Activated CD4-positive, alpha-beta T cell treated with anti-CD3 and anti-CD28 coated beads, Interleukin-2, amount 50 U/mL, for 4 hours (primary cell): ENCODE data around the gene MAPK10.
"Not testable (repeated sequence)": the region's sequence is repeated elsewhere in the genome, so short reads cannot be mapped to it uniquely, and the experiment has no call there.

Experiments
- DNase-seq, 2 experiments: peaks; one replicate each; pipeline ENCODE4 v3.0.0-alpha.2; 2020

Gene MAPK10

DNA sequence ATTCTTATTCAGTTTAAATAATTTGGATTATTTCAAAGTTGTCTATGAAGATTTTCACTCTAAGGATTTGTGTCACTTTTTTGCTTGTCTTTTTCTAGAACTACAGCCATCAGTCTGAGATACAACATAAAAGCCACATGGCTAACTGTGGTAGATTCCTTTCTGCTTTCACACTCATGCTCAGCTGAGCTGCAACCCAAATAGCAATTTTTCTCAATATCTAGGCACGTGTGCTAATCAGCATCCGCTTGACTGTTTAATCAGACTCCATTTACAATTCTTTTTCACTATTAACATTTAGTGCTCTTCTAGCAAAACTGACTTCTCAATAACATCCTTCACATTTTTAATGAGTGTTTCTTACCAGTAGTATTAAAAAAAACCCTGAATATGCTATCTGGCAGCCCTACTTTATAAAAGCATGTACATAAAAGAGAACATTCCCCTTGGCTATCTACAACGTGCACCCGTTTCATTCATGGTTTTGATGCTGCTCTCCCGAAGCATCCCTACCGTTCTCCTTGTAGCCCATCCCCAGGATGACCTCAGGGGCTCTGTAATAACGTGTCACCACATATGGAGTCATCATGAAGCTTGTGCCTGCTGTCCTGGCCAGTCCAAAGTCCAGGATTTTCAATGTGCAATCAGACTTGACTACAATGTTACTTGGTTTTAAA, 259.2 kb downstream of the MAPK10 start:
- no peak for DNase-seq

DNA sequence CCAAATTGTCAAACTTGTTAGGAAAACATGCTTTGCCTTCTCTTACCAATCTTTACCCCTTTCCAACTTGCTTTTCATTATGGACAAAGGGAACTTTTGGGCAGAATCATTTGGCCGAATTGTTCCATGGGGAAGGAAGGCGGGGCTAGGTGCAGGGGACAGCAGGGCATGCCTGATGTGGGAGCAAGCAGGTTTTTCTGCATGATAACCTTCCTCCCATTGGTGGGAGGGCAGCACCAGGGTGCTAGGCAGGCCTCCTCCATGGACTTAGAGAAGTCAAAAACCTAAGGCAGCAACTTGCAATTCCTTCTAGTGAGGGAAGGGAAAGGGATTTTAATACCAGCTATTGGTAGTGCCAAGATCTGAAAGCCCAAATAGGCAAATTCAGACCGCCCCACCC, 260.5 kb downstream of the MAPK10 start:
- DNase-seq = no peak

DNA sequence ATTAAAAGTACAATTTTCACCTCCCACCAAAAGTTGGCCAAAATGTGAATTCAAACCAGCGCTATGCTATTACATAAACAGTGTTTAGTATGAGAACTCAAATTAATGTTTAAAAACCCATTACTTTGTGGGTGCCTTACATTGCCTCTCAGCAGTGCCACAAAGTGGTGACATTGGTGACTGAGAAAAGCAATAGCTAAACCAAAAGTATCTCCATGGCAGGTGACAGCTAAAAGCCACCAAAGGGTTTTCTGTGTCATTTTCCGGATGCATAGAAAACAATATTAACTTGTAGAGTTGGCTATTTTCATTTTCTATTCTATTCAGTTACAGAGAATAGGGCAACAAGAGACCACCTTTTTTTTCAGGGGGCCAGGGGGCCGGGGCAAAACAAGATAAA, 261.2 kb downstream of the MAPK10 start:
- DNase-seq = no peak

DNA sequence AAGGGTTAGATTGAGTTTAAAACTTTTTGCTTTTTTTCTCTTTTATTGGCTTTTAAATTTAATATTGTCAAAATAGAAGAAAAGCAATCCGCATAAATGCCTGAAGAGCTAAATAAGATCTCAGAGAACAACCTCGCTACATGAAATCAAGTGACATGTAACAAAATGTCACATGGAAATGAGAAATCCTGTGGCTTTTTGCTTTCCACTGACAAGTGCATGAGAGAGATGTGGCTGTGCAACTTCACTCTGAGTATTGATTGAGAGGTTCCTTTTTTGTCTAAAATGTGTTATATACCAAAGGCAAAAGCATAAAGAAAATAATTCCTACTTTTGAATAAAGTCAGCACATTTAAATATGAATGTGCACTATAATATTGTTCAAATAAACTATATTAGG, 263.5 kb downstream of the MAPK10 start:
- DNase-seq = no peak

DNA sequence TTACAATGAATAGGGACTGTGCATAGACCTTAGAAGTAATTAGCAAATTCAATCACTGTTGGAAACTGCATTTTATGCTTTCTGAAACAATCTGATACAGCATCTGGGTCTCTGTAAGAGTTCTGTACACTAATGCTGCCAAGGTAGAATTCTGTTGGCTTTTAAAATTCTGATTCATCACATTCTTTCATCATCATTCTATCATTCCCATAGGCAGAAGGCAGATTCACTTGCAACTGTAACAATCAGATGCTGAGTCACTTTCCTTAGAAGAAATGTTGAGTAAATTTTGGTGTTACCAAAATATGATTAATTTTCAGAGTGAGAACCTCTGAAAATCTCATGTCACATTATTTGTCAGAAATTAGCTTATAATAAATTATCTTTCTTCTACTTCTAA, 267.2 kb downstream of the MAPK10 start:
- DNase-seq = no peak

DNA sequence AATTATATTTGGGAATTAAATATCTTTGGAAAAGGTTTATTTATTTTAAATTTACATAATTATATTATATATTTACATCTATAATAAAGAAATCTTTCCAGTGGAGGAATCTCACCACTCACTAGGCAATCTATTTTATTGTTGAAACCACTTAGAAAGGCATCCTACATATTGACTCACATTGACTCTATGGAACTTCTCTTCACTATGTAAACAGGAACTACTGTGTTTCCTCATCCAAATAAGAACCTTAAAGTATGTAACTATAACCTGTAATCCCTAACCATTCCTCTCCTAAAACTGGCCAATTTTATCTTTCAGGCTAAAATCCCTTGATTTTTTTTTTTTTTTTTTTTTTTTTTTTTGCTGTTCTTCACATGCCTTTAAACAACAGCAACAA, 268.7 kb downstream of the MAPK10 start:
- DNase-seq = no peak

DNA sequence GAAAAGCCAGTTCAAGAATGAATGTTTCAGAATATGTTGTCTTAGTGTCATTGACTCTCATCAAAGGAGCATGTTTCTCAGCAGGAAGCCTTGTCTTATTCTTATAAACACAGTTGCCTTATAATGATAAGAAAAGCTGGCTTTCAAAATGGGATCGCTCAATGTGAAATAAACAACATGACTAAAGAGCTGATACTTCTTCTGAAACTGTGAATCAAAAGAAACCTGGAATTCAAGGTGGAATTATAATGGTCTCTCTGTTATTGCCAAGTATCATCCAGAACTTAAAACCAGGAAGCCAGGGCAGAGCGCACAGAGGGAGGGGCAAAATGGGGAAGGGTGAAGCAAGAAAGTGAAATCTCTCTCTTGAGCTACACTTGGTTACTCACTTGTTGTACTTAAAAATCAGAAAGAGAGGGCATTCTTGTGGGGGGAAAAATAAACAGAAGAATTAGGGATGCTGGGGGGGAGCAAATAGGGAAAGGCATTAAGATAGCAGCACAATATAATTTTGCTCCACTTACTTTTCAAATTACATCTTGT, 270.0 kb downstream of the MAPK10 start:
- no peak for DNase-seq

DNA sequence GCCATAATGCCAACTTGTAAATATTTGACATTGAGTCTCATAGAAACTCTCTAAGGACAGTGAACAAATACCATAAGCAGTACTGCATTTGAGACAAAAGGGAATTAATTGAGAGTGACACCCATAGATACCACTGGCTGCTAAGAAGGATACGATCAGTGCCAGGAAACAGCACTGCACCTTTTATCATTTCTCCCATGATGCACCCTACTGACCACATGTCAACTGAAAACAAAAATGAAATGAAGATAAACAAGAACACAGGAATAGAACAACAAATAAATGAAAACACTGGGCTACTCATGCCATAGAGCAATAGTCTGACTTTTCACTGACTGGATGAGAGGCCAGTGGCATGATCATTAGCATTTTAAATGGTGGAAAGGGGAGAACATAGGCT, 270.8 kb downstream of the MAPK10 start:
- DNase-seq = no peak

DNA sequence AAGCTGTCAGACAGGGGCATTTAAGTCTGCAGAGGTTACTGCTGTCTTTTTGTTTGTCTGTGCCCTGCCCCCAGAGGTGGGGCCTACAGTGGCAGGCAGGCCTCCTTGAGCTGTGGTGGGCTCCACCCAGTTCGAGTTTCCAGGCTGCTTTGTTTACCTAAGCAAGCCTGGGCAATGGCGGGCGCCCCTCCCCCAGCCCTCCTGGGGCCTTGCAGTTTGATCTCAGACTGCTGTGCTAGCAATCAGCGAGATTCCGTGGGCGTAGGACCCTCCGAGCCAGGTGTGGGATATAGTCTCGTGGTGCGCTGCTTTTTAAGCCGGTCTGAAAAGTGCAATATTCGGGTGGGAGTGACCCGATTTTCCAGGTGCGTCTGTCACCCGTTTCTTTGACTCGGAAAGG, 284.1 kb downstream of the MAPK10 start:
- not testable (repeated sequence) for DNase-seq

DNA sequence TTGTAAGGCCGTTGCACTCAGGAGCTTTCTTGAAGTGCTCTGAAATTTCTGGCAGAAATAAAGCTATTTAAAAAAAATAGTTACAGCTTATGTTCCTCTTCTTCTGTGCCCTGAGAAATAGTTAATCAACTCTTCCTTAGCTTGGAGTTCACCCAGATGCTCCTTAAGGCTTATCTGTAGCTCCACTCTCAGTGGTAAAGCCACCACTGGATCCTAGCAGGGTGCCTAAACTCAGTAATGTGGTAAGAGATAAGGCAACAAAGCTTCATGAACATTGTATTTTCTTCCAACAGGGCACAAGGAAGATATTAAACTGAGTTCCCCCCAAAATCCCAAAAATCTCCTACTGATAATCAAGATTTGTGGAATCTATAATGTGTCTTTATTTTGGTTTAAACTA, 299.5 kb downstream of the MAPK10 start:
- no peak for DNase-seq

DNA sequence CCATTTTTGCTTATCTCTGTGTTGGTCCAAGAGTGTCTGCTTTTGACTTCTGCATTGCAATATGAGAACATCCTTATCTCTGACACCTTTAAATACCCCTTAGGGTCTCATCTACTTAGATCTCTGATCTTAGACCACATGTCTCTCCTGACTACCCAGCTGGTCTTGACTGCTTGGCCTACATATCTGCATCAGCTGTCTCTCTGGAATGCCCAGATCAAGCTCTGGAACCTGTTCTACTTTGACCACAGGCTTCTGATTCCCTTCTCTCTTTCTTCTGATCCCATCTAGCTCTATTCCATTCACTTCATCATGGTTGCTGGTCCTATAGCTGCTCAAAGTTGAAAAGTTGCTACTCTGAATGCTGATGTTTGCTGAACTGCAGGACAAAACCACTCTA, 301.2 kb downstream of the MAPK10 start:
- DNase-seq = no peak

DNA sequence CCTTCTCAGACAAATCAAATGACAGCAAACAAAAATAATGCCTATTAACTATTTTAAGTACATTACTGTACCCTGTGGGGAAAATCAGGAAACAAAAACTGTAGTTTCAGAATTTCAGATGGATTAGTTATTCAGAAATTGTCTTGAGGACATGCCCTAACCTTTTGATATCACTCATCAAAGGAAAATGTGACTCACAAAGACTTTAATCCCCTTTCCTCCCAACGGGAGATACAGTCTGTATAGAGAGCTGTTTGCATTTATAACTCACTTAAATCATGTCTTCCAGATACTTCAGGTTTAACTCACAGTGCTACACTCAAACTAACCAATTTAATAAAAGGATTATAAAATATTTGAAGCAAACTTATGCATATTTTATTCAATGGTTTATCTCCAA, 304.0 kb downstream of the MAPK10 start:
- no peak for DNase-seq

DNA sequence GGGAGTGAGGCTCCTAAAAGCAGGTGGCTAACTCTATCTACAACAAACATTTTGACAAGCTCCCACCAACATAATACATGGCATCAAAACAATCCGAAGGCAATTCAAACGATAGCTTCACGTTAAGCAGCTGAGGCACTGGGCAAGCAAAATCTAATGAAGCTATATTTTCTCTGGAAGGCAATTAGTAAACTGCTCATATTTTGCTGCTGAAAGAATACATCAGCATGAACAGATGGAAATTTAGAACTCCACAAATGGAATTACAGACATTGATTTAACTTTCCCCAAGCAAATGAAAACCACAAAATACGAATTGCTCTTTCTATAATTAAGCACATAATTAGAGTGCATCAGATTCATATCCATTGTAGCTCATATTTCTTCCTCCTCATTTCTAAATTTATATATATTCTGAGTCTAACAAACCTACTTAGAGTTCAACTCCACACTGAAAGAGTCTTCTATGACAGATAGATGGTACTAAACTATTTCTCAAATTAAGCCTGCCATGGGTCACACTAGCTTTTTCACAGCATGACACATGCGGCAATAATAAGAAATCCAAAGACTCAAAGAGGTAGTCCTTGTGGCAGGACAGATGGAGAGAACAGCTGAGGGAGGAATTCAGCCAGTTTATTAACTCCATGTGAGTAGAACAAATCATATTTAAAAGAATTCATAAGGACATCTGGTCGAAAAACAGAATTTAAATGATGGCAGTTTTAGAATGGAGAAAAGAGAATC, 305.4 kb downstream of the MAPK10 start:
- no peak for DNase-seq

DNA sequence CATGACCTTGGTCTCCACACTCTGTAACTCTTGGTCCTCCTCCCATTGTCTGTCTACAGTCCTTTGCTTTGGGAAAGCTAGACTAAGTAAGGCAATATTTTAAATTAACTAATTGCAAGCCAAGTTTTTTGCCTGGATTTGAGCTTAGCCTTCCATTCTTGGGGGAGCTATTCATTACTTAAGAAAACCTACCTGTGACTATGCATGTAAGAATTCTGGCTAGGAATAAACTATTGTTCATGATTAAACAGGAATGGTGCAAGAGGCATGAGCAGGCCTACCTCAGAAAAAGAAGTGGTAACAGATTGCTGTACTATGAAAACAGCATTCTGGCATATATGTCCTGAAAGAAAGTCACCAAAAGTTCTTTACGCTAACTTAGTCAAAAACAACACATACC, 309.4 kb downstream of the MAPK10 start:
- DNase-seq = no peak

DNA sequence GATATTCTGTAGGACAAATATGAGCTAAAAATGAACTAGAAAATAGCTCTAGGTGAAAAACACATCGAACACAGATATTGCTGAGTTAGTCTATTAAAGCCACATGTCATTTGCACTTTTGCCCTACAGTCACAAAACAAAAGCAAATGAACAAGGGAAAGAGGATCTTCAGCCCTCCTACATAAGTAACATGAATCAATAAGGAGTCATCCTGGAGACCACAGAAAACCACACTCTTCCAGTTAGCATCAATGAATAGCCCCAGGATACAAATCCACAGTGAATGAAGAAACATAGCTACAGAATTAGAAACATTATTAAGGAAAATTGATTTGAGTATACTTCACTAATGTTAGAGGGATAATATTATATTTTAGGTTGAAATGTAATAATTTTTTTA, 311.4 kb downstream of the MAPK10 start:
- no peak for DNase-seq

DNA sequence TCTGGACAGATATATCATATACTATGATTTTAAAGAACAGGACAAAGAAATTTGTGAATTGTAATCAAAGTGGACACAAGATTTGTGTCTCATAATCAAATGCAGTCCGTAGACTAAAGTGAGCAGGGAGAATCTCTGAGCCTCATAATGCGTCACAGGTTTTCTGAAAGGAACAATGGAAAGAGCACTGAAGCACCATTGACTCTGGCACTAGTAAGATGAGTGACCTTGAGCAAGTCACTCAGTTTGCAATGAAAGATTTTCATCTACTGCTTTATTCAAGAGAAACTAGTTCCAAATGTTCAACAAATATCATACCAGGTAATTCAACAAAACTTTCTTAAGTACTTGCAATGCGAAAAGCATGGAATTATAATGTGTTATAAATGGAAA, 315.3 kb downstream of the MAPK10 start:
- no peak for DNase-seq

DNA sequence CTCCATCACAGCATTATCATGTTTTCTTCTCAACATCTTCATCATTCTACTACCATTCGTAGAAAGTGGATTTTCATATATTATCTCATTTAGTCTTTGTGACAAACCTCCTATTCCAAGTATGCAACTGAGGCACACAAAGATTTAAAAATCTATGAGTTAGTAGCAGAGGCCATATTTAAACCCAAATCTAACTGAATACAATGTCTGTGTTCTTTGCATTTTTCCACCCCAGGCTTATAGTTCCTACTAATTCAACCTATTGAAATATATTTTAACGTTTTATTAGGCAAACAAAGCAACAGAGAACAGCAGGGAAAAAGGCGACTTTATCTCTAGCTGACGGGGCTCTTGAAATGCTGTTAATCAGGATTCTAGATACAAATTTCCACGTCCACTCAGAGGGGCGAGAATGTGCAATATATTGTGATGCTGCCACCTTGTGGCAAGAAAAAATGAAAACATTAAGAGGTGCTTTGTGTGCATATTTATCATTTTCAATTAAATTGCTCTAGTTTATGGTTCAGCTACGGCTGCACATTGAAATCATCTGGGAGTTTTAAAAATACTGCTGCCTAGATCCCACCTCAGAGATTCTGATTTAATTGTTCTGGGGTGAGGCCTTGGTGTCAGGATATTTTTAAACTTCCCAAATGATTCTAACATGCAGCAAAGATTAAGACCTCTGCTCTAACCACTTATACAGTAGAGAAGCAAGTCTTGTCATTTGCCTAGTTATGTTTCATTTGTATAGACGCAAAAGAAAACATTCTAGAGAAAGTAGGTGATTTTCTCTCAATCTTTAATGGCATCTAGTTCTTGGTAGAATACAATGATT, 315.9 kb downstream of the MAPK10 start:
- DNase-seq = no peak

DNA sequence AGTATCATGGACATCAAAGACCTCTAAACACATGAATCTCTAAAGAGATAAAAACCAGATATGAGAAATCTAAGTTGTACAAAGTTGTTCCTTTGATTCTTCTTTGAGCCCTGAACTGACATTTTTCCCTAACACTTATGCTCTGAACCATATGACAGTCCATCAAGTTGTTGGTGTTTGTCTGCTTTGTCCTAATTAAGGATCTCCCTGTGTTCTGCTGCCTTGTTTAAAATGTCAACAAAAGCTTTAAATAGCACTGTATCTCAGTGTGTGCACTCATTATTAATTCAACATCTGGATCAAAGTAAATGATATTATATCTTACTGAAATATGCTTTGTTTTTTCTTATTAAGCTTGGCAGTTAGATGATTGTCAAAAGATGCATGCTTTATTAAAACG, 321.8 kb downstream of the MAPK10 start:
- DNase-seq = no peak

DNA sequence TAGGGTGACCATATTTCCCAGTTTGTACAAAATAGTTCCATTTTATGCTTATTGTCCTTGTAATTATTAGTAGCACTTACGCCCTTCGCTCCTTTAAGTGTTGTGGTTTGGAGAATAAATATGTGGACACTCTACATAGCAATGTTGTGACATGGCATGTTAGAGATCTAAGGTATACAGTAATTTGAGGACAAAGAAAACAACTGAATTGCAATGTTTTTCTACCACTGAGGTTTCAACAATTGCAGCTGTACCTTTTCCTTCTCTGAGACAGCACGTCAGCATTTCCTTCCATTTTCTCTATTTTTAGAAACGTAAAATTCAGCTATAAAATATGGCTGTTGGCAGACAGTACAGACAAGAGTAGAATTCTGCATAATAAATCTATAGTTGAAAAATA, 323.1 kb downstream of the MAPK10 start:
- DNase-seq = no peak

DNA sequence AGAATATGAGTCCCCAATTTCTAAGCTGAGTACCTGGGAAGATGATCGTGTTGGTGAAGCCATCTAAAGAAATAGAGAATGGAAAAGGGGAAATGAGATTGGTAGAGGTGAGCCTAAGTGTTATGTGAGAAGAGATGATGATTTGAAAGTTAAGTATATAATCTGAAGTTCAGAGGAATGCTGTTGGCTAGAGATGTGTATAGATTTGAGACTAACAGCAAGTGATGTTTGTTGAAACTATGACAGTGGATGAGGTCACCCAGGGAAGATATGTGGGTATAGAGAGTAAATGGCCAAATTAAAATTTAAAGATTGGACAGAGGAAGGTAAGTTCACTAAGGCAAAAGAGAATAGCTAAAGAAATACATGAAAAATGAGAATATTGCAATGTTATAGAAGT, 324.2 kb downstream of the MAPK10 start:
- no peak for DNase-seq

DNA sequence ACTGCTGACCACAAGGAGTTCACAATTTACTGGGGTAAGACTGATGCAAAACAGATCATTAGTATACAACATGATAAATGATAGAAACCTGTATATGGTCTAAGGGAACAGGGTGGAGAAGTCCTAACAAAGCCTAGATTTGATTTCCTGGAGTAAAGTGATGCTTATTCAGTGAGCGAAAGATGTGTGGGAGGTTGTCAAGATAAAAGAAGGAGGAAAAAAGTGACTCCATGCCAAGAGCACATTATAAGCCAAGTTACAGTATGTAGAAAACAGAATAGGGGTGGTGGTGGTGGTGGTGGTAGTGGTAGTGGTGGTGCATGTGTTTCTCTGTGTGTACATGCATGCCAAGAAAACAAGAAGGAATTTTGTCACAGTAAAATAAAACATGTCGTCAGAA, 325.2 kb downstream of the MAPK10 start:
- no peak for DNase-seq

DNA sequence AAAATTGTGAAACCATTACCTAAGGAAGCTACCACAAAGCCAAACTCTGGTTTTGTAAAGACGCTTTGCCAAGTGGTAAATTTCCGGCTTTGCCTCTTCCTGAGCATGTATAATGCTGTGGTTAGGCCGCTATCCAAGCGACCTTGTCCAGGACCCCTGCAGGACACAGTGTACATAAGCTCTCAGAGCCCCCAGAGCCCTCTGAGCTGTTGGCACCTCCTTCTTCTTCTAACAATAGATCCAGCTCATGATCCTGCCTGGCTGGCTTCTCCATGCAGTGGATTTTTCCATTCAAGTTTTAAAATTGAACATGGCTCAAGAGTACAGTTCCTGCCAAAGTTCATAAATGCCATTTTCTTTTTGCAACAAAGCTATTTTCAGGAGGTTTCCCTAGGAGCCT, 326.7 kb downstream of the MAPK10 start:
- no peak for DNase-seq

DNA sequence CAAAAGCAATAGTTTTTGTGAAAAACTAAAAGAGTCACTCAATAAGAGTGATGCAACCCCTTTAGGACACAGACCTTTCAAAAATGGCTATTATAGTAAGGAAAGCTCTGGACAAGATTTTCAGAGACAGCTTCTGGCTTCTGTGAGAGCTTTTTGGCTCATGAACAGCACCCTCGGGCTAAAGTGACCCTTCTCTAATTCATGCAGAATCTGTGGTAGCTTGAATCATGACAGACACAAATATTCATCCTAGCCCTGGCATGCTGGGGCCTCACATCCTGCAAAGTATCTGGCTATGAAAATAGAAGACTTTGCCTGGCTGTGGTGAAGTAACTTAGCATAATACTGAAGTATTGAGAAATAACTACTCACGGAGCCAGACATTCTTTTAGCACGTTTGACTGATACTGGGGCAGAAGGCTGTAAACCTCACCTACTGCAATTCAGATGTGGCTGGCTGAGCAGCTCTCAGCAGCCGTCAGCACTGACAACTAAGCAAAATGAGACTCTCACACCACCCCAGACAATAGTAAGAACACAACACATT, 327.3 kb downstream of the MAPK10 start:
- no peak for DNase-seq
